HG02642 (cell line): ENCODE data around the gene ANAPC2.
A peak's percentile ranks its signal among the peaks of the same experiment; 100 is the strongest.

Source experiments
- ATAC-seq: cut with Tn5 transposase; IDR thresholded peaks from one replicate; pipeline ENCODE4 v1.9.1; 2021; ENCODE audit warnings: mild to moderate bottlenecking; ENCODE audit not compliant: unreplicated experiment, poor library complexity

Gene ANAPC2, protein sequence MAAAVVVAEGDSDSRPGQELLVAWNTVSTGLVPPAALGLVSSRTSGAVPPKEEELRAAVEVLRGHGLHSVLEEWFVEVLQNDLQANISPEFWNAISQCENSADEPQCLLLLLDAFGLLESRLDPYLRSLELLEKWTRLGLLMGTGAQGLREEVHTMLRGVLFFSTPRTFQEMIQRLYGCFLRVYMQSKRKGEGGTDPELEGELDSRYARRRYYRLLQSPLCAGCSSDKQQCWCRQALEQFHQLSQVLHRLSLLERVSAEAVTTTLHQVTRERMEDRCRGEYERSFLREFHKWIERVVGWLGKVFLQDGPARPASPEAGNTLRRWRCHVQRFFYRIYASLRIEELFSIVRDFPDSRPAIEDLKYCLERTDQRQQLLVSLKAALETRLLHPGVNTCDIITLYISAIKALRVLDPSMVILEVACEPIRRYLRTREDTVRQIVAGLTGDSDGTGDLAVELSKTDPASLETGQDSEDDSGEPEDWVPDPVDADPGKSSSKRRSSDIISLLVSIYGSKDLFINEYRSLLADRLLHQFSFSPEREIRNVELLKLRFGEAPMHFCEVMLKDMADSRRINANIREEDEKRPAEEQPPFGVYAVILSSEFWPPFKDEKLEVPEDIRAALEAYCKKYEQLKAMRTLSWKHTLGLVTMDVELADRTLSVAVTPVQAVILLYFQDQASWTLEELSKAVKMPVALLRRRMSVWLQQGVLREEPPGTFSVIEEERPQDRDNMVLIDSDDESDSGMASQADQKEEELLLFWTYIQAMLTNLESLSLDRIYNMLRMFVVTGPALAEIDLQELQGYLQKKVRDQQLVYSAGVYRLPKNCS

DNA sequence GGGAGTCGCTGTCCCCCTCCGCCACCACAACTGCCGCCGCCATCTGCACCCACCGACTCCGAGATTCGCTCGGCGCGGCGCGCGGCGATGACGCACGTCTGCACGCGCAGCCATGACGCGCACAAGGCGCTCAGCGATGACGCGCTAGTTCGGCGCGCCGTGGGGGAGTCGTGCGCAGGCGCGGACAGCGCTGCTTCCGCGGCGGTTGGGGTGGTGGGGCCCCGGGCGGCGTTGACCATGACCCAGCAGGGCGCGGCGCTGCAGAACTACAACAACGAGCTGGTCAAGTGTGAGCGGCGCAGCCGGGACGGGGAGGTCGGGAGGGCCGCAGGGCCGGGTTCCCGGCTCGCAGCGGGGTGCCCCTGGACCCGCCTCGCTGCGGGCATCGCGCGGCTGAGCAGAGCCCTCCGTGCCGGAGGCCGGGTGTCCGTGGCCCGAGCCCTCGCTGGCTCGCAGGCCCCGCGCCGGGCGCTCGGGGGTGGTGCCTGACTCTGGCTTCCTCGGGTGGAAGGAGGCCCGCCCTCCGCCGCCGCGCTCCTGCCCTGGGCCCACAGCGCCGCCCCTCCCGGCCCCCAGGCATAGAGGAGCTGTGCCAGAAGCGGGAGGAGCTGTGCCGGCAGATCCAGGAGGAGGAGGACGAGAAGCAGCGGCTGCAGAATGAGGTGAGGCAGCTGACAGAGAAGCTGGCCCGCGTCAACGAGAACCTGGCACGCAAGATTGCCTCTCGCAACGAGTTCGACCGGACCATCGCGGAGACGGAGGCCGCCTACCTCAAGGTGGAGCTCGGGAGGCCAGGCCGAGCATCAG, at the start of gene ANAPC2, which contains the start of gene SSNA1:
Gene ANAPC2 (minus strand): TSS at position 71 of the 807 bp plus-strand sequence. CDS start 28 bp downstream, at position 43.
Gene SSNA1 (plus strand): TSS at position 187 of the 807 bp plus-strand sequence. CDS start 51 bp downstream, at position 238.
- ATAC-seq = peak; percentile 80

DNA sequence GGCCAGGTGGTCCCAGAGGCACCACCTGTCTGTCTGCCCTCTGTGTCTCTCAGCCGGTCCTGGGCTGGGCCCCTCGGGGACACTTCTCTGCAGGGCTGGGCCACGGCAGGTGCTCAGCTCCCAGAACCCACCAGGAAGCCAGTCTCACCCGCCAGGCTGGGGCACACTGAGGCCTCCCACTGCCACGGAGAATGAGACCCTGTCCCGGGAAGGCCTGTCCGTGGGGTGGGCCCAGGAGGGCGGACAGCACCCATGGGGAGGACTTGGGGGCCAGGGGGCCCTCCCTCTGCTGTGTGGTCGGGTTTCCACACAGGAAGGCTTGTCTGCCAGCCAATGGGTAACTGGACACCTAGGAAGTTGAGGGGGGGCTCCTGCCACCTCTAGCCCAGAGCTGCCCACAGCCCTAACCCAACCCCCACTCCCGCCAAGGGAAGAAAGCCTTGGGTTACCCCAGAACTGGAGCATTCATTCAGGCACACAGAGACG, 48.6 kb upstream of the ANAPC2 start:
- ATAC-seq = no peak

DNA sequence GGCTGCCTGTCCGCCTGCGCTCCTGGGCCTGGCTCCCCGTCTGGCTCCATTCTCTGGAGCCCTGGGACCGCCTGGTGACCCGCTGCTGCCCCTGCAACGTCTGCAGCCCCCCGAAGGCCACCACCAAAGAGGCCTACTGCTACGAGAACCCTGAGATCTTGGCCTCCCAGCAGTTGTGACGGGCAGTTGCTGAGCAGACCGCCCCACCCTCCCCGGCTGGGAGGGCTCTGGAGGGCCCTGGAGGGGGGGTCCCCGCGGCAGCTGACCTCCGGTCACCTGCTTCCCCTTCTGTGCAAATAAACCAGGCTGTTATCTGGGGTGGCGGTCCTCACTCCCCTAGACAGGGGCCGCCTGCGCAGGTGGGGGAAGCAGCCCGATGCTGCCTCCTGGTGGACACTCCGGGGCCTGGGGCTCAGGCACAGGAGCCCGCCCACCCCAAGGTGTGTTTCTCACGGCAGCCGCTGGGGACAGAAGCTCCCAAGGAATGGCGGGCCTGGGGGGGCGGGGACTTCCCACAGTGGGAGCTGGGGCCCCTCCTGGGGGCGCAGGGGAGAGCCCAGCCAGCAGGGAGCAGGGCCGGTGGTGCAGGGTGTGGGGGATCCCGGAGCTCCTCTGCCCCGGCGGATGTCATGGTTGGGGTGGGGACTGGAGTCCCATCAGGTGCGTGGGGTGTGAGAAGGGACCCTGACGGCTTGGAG, 48.0 kb upstream of the ANAPC2 start:
- no peak for ATAC-seq

DNA sequence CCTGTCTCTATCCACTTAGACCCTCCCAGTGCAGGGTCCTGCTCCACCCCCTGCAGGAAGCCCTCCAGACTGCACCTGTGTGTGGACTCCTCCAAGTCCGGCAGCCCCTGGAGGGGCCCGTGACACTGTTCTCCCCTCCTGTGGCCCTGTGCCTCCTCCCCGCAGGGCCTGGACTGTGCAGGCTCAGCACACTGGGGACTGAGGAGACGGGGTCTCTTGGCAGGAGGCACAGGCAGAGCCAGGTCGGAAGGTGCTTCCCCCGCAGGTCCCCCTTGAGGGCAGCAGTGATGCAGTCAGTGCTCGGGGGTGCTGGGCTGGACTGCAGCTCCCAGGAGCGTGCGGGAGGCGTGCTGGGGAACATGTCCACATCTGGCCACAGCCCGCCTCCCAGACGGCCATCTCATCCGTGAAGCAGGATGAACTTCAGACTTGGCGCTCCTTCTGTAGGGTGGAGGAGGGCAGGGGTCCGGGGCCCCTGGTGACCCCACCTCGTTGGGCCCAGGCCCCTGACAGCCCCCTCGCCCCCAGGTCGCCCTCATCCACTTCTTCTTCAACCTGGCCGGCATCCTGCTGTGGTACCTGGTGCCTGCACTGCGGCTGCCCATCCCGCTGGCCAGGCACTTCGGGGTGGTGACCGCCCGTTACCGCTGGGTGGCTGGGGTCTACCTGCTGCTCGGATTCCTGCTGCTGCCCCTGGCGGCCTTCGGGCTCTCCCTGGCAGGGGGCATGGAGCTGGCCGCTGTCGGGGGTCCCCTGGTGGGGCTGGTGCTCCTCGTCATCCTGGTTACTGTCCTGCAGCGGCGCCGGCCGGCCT, 47.3 kb upstream of the ANAPC2 start:
- ATAC-seq = no peak

DNA sequence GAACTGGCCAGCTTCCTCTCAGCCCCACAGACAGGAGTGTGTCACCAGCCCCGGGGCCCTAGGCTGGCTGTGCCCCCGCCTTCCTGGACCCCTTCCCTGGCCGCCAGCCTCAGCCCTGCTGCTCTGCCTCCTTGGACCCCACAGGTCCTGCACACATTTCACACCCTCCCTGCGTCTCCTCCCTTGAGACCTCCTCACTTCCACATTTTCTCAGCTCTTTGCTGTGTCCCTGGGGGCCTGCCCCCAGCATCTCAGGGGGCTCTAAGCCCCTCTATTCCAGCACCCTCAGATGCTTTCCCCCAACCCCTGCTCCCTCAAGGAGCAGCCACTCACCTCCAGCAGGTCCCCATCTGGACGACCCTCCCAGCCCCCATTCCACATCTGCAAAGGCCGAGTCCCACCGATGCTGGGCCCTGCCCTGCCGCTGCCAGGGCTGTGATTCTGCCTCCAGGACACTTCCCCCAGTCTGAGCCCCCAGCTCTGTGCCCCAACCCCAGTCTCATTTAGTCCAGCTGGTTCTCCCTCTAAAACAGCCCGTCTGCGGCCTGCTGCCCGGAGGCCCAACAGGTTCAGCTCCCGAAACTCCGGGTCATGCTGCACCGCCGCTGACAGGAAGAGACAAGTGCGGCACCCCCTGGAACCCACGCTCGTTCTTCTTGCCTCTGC, 46.5 kb upstream of the ANAPC2 start:
- ATAC-seq = no peak

DNA sequence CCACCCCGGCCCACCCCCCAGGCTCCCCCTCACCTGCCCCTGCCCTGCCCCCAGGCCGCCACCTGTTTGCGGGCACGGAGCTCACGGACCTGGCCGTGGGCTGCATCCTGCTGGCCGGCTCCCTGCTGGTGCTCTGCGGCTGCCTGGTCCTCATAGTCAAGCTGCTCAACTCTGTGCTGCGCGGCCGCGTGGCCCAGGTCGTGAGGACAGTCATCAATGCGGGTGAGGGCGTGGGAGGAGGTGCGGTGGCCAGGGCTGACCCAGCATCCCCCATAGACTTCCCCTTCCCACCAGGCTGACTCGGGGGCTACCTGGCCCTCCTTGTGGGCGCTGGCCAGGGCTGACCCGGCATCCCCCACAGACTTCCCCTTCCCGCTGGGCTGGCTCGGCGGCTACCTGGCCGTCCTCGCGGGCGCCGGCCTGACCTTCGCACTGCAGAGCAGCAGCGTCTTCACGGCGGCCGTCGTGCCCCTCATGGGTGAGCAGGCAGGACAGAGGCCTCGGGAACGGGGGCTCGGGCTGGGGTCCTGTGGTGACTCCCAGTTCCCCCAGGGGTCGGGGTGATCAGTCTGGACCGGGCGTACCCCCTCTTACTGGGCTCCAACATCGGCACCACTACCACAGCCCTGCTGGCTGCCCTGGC, 45.8 kb upstream of the ANAPC2 start:
- no peak for ATAC-seq

DNA sequence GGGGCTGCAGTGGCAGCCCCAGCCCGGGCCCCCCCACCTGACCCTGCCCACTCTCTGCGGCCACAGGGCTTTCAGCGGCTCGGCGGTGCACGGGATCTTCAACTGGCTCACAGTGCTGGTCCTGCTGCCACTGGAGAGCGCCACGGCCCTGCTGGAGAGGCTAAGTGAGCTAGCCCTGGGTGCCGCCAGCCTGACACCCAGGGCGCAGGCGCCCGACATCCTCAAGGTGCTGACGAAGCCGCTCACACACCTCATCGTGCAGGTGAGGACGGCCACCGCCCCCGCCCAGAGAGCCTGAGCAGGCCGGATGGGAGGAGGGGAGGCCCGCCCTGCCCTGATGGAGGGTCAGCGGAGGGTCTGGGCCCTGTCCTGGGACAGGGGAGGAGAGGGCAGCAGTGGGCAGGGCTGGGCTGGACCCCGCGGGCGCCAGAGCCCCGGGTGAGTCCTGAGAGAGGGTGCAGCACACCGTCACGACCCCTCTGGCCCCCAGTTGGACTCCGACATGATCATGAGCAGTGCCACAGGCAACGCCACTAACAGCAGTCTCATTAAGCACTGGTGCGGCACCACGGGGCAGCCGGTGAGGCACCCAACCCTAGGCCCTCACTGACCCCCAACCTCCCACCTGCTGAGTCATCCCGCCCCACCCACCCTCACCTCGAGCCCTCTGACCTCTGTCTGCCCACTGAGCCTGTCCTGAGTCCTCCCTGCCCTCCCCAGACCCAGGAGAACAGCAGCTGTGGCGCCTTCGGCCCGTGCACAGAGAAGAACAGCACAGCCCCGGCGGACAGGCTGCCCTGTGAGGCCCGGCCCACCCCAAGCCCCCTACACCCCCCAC, 45.0 kb upstream of the ANAPC2 start:
- ATAC-seq = no peak

DNA sequence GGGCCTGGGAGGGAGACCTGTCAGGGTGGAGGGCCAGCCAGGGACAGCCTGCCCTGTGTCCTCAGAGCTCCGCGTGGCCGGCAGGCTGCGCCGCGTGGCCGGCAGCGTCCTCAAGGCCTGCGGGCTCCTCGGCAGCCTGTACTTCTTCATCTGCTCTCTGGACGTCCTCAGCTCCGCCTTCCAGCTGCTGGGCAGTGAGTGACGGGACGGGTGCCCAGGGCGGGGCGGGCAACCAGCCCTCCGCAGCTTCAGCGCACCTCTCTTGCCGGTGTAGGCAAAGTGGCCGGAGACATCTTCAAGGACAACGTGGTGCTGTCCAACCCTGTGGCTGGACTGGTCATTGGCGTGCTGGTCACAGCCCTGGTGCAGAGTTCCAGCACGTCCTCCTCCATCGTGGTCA, 44.1 kb upstream of the ANAPC2 start:
- no peak for ATAC-seq

DNA sequence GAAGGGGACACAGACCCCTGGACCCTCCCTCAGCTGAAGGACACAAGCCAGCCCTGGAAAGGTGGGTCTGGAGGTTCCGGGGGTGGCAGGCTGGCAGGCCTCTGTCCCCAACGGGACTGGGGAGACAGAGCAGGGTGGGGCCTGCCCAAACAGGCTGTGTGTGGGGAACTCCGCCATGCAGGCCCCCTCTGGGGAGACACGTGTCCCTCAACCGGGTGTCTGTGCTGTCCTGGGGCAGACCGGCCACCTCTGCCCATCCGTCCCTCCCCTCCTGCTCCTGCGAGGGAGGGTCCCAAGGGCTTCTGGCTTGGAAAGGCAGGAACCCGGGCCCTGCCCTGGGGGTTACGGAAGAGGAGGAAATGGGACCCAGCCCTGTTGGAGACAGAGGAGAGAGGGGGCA, 43.7 kb upstream of the ANAPC2 start:
- no peak for ATAC-seq

DNA sequence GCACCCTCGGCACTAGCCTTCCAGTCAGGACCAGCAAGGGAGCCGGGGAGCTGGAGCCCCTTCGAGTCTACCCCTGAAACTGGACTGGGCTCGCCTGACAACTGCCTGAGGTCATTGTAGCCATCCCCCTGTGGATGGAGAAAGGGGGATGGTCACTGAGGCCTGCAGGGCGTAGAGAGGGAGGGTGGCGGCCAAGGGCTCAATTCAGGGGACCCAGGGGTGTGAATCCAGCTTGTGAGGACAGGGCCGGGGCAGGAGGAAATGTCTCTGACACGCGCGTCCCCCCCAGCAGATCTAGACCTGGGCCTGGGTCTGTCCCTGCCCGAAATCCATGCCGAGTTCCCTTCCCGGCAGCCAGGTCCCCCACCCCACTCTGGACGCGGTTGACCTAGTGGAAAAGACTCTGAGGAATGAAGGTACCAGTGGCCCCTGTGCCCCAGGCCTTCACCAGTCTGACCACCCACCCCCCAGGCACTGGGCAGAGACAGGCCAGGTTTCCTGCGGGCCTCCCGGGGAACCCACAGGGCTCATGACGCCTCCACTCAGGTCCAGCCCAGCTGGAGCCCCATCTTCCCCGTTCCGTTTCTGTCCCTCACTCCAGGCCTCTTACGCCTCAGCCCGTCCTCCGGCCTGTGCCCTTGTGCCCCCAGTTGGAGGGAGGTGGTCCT, 43.1 kb upstream of the ANAPC2 start:
- no peak for ATAC-seq

DNA sequence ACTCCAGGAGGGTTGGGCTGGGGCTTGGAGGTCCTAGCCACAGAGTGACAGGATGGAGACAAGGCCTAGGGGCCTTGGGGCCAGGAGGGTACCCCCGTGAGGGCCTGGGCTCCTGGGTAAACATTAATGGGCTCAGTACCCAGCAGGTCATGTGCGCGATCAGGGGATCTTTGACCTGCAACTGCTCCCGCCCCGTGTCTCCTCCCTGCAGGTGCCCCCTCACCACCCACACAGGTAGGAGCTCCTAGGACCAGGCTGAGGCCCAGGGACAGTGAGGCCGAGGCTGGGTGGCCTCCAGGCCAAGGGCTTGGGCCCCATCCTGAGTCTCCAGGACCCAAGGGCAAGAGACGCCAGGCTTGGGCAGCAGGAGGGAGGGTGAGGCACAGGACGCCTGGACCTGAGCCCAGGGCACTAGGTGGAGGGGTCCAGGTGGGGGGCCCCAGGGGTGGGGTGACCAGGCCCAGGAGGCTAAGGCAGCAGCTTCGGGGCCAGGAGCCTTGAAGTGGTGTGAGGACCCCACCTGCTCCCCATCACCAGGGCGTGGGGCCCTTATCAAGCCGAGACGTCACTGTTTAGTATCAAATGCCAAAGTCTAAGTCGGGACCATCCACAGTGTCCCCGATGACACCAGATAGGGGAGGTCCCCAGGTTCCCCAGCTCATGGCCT, 42.5 kb upstream of the ANAPC2 start, which contains the start of gene SLC34A3:
Gene SLC34A3 (plus strand): TSS at position 197 of the 667 bp plus-strand sequence. CDS start 802 bp downstream, outside the sequence.
- no peak for ATAC-seq

DNA sequence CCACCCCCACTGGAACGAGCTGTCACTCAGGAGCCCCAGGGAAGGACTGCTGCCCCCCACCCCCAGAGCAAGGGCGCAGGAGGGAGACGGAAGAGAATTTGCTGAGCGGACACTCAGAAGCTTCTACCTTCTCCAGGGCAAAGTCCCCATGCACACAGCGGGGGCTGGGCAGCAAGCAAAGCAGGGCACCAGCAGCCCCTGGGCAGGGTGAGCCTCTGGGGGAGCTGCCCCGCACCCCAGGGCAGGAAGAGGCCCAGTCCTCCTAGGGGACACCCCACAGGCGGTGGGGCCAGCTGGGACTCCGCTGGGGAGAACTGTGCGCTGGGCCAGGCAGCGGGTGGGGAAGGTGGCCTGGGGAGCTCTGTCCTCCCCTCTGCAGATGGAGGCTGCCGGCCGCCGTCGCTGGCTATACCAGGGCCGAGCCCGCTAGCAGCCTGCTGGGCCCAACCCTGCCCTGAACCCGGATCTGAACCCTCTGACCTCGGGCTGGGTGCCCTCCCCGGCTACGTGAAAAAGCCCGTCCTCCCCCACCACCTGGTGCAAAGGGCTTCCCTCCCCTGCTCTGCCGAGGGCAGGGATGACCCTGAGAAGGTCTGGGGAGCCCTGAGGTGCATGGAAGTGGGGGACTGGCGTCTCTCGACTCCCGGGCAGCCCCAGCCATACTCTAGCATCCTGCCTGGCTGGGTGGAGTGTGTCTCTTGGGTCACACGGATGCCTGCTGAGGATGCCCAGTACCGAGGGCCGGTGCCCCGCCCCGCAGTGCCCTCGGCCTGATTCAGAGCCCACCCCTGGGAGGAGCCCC, 41.7 kb upstream of the ANAPC2 start:
- no peak for ATAC-seq

DNA sequence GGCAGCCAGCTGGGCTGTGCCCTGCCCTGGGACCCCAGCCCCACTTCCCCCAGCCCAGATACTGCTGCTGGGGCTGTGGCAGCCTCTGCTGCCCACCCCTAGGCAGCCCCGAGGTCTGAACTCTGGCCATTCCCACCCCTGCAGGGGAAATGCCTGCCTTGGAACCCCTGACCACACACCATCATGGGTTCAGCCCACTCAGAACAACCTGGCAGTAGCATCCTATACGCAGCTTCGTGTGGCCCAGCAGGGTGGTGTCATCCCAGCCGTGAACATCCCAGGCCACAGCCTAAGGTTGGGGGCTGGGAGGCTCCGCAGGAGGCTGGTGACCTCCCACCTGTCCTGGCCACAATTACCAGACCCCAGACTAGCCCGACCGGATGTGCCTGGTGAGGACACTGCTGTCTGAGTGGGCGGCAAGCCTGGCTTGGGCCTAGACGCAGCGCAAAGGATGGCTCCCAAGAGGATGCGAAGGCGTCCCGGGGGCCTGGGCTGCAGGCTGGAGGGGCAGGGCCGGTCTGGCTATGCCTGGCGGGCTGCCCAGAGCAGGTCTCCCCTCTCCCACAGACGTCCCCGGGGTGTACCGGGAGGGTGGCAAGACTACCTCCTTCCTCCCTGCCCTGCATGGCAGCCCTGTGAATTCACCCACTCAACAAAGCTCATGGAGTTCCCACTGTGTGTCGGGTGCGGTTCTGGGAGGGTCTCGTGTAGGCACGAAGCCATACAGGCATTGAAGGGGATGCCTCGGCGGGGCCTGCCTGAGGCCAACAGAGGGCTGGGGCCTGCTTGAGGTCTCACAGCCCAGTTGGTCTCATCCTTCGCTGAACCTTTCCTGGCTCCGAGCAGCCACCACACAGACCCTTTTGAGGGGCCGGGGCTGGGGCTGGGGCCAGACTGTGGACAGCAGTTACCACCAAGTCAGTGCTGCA, 40.9 kb upstream of the ANAPC2 start:
- ATAC-seq = no peak

DNA sequence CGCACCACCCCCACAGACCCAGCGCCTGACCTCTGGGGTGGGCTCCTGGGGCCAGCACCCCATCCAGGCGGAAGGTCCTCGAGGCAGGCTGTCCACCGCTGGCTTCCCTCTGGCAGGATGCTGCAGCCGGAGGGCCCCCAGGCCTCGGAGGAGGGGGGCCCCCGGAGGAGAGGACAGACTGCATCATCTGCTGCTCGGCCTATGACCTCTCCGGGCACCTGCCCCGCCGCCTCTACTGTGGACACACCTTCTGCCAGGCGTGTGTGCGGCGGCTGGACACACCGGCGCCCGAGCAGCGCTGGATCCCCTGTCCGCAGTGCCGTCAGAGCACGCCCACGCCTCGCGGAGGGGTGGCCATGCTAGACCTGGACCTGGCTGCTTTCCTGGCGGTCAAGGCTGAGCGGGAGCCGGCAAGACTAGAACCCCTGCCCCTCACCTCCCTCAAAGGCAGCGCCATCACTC, 40.2 kb upstream of the ANAPC2 start:
- no peak for ATAC-seq
